GM23338 (cell line): ENCODE measurements around the gene CCDC57. TPM values are rescaled to one million over a fixed set of nuclear protein-coding genes. Genes with fewer than 3 reads are reported as not detected.

Experiments used
- ATAC-seq: fragments of 200-7000 bp; cut with Tn5 transposase; 3 replicates; pipeline ENCODE4 v1.9.1; 2020
- DNase-seq: peaks from one replicate; pipeline ENCODE4 v3.0.0-alpha.2; 2015; ENCODE audit warnings: low spot score
- H2AFZ ChIP-seq: fragments of 200-600 bp; sonication (generic); 2 replicates; pipeline ENCODE4 v1.8.0; 2016; ENCODE audit warnings: antibody characterized with exemption, mild to moderate bottlenecking, moderate library complexity
- H3F3A ChIP-seq: fragments of 200-600 bp; sonication (generic); replicated peaks from 2 replicates; pipeline ENCODE4 v1.8.0; 2017; ENCODE audit warnings: antibody characterized with exemption, mixed run types, low read depth
- H3K27ac ChIP-seq: fragments of 200-600 bp; sonication (generic); 2 replicates; pipeline ENCODE4 v1.6.1; 2016; ENCODE audit warnings: low read depth
- H3K27me3 ChIP-seq: fragments of 200-600 bp; sonication (generic); 2 replicates; pipeline ENCODE4 v1.8.0; 2016; ENCODE audit warnings: mild to moderate bottlenecking, mixed run types, moderate library complexity; ENCODE audit not compliant: insufficient read depth
- H3K36me3 ChIP-seq: fragments of 200-600 bp; sonication (generic); 2 replicates; pipeline ENCODE4 v1.8.0; 2016; ENCODE audit warnings: mild to moderate bottlenecking; ENCODE audit not compliant: insufficient read depth
- H3K4me1 ChIP-seq: fragments of 200-600 bp; sonication (generic); 2 replicates; pipeline ENCODE4 v1.8.0; 2016; ENCODE audit warnings: mild to moderate bottlenecking, moderate library complexity; ENCODE audit not compliant: insufficient read depth
- H3K4me2 ChIP-seq: fragments of 200-600 bp; sonication (generic); 2 replicates; pipeline ENCODE4 v1.7.1; 2017; ENCODE audit warnings: mixed run types
- H3K4me3 ChIP-seq: fragments of 200-600 bp; sonication (generic); 2 replicates; pipeline ENCODE4 v1.6.1; 2016; ENCODE audit warnings: mixed run types
- H3K79me2 ChIP-seq: fragments of 200-600 bp; sonication (generic); replicated peaks from 2 replicates; pipeline ENCODE4 v1.8.0; 2017; ENCODE audit warnings: mild to moderate bottlenecking; ENCODE audit not compliant: insufficient read depth
- H3K9me2 ChIP-seq: fragments of 200-600 bp; sonication (generic); 2 replicates; pipeline ENCODE4 v1.8.0; 2017; ENCODE audit not compliant: insufficient read depth
- H4K20me1 ChIP-seq: fragments of 200-600 bp; sonication (generic); replicated peaks from 2 replicates; pipeline ENCODE4 v1.8.0; 2017; ENCODE audit warnings: mild to moderate bottlenecking; ENCODE audit not compliant: insufficient read depth
- H3K27ac Mint-ChIP-seq: 2 replicates; pipeline ENCODE4 v1.8.0; 2020; ENCODE audit warnings: inconsistent platforms, mild to moderate bottlenecking, moderate library complexity, mixed read lengths
- H3K27me3 Mint-ChIP-seq: 3 replicates; pipeline ENCODE4 v1.8.0; 2022; ENCODE audit warnings: low read depth, mild to moderate bottlenecking, moderate library complexity, mixed read lengths, inconsistent platforms; ENCODE audit not compliant: insufficient read depth, poor library complexity
- H3K36me3 Mint-ChIP-seq: 3 replicates; pipeline ENCODE4 v1.8.0; 2021; ENCODE audit warnings: low read depth, mild to moderate bottlenecking, inconsistent platforms, moderate library complexity, mixed read lengths
- H3K4me1 Mint-ChIP-seq: 3 replicates; pipeline ENCODE4 v1.8.0; 2020; ENCODE audit warnings: mild to moderate bottlenecking, inconsistent platforms, mixed read lengths
- H3K4me3 Mint-ChIP-seq: 3 replicates; pipeline ENCODE4 v1.8.0; 2021; ENCODE audit warnings: moderate library complexity, mild to moderate bottlenecking, inconsistent platforms, mixed read lengths
- H3K9me3 Mint-ChIP-seq: 3 replicates; pipeline ENCODE4 v1.8.0; 2020; ENCODE audit warnings: moderate library complexity, mild to moderate bottlenecking, inconsistent platforms, mixed read lengths
- CREB1 ChIP-seq: fragments of 250-450 bp; sonication (Bioruptor Pico); IDR thresholded peaks from 2 replicates; pipeline ENCODE4 v1.5.0; 2020; ENCODE audit warnings: low read depth, mild to moderate bottlenecking, moderate library complexity
- CTCF ChIP-seq, 2 experiments: fragments of 200-600 bp in 1 of 2; sonication (generic) in 1 of 2; conservative IDR thresholded peaks; 2 replicates each; pipeline versions ENCODE4 v1.5.1 to v1.6.1; 2016 to 2017; ENCODE audit warnings: antibody characterized with exemption in 2 of 2, low read depth in 2 of 2, mild to moderate bottlenecking in 2 of 2, moderate library complexity in 1 of 2
- ETS1 ChIP-seq: IDR thresholded peaks from 2 replicates; pipeline ENCODE4 v1.6.1; 2016; ENCODE audit warnings: antibody characterized with exemption
- EZH2 ChIP-seq: fragments of 200-600 bp; sonication (generic); IDR thresholded peaks from one replicate; pipeline ENCODE4 v1.8.0; 2017; ENCODE audit warnings: antibody characterized with exemption, mild to moderate bottlenecking, low read depth; ENCODE audit not compliant: unreplicated experiment
- EZH2phosphoT487 ChIP-seq: fragments of 200-600 bp; sonication (generic); IDR thresholded peaks from one replicate; pipeline ENCODE4 v1.8.1; 2018; ENCODE audit warnings: antibody characterized with exemption; ENCODE audit not compliant: unreplicated experiment
- JUNB ChIP-seq: IDR thresholded peaks from one replicate; pipeline ENCODE4 v1.6.1; 2016; ENCODE audit warnings: antibody characterized with exemption; ENCODE audit not compliant: unreplicated experiment
- NANOG ChIP-seq: IDR thresholded peaks from 2 replicates; pipeline ENCODE4 v1.6.1; 2016; ENCODE audit warnings: antibody characterized with exemption, borderline replicate concordance
- POLR2AphosphoS5 ChIP-seq: IDR thresholded peaks from 2 replicates; pipeline ENCODE4 v1.6.1; 2016; ENCODE audit warnings: antibody characterized with exemption, low read depth
- REST ChIP-seq: IDR thresholded peaks from one replicate; pipeline ENCODE4 v1.6.1; 2018; ENCODE audit warnings: antibody characterized with exemption; ENCODE audit not compliant: unreplicated experiment
- STAT1 ChIP-seq: IDR thresholded peaks from one replicate; pipeline ENCODE4 v1.6.1; 2016; ENCODE audit warnings: antibody characterized with exemption; ENCODE audit not compliant: unreplicated experiment
- ZNF114 ChIP-seq: fragments of 250-450 bp; sonication (Bioruptor Pico); IDR thresholded peaks from 2 replicates; pipeline ENCODE4 v1.5.0; 2020; ENCODE audit warnings: mild to moderate bottlenecking, moderate library complexity
- ZNF331 ChIP-seq: fragments of 250-450 bp; sonication (Bioruptor Pico); IDR thresholded peaks from 2 replicates; pipeline ENCODE4 v1.5.0; 2020; ENCODE audit warnings: low read depth, mild to moderate bottlenecking, moderate library complexity
- ZNF462 ChIP-seq: fragments of 250-450 bp; sonication (Bioruptor Pico); IDR thresholded peaks from 2 replicates; pipeline ENCODE4 v1.5.0; 2020; ENCODE audit warnings: mild to moderate bottlenecking, moderate library complexity
- polyA plus RNA-seq: library from polyadenylated mRNA; unstranded; fragments of >200 nt; fragmentation: Nextera tagmentation; extraction: Ambion mirVana; gene quantifications from 2 replicates; pipeline ENCODE4 v1.2.1, GENCODE V29; 2016
- total RNA-seq: library from RNA; depleted of rRNA; stranded (reverse); fragments of >200 nt; shearing (Covaris generic); gene quantifications from 2 replicates; pipeline ENCODE4 v1.2.3, GENCODE V29; 2014

The CCDC57 gene
- total and polyA plus RNA-seq, 2 experiments from 2014 or later: 7.0 to 16.3 TPM

GRCh38 chr17:82085031-82085861, 127.4 kb downstream of the CCDC57 start:
- no peak overlapping the region for H3K27ac ChIP-seq
- TF ChIP-seq CREB1 (CRISPR knock-in tag): no peak
- TF ChIP-seq REST: no peak
- TF ChIP-seq ETS1: no peak
- TF ChIP-seq ZNF462 (CRISPR knock-in tag): no peak
- no peak for TF ChIP-seq ZNF114 (CRISPR knock-in tag)
- TF ChIP-seq EZH2phosphoT487: no peak
- TF ChIP-seq EZH2: no peak
- TF ChIP-seq NANOG: no peak
- no peak for TF ChIP-seq STAT1
- TF ChIP-seq ZNF331 (CRISPR knock-in tag): no peak
- TF ChIP-seq JUNB: no peak
- no peak for TF ChIP-seq POLR2AphosphoS5
- TF ChIP-seq CTCF (conservative IDR thresholded peaks at IDR 0.05; ENCODE audit: low read depth in 2 of 2): no peak
- H3K79me2 ChIP-seq: no peaks in the 10 kb centered on the region
- H3K4me2 ChIP-seq: no peak overlapping the region
- no peak overlapping the region for H2AFZ ChIP-seq
- no peaks in the 10 kb centered on the region for H3K9me2 ChIP-seq
- DNase-seq (no peak), ATAC-seq (no peak)
- Mint-ChIP-seq H3K4me1 (no peaks in the 10 kb centered on the region), H3K27ac (no peak overlapping the region), H3K4me3 (no peak overlapping the region), H3K9me3 (no peaks in the 10 kb centered on the region), H3K36me3 (peaks cover 56% of the 10 kb centered on the region; the same call in 2 of the 3 replicates), H3K27me3 (peaks cover 6% of the 10 kb centered on the region)
- H4K20me1 ChIP-seq: peaks cover 11% of the 10 kb centered on the region
- peaks cover 7% of the 10 kb centered on the region; the same call in 1 of the 2 replicates for H3K36me3 ChIP-seq
- H3K4me1 ChIP-seq: no peaks in the 10 kb centered on the region
- H3K4me3 ChIP-seq: no peak overlapping the region
- H3F3A ChIP-seq: peaks cover 18% of the 10 kb centered on the region
- H3K27me3 ChIP-seq: no peaks in the 10 kb centered on the region
